HG02943 (cell line): ENCODE measurements around the gene DOCK3.
"Not testable (repeated sequence)": the region's sequence is repeated elsewhere in the genome, so short reads cannot be mapped to it uniquely, and the experiment has no call there.

Experiments used
- ATAC-seq: cut with Tn5 transposase; IDR thresholded peaks from one replicate; pipeline ENCODE4 v1.9.1; 2021; ENCODE audit warnings: mild to moderate bottlenecking, low read depth, moderate library complexity; ENCODE audit not compliant: unreplicated experiment

The DOCK3 gene

GRCh38 chr3:50873376-50874157, 198.8 kb downstream of the DOCK3 start:
- ATAC-seq: no peak

GRCh38 chr3:50874876-50875275, 200.1 kb downstream of the DOCK3 start:
- not testable (repeated sequence) for ATAC-seq

- no peak for ATAC-seq
These were observed 202.2 kb downstream of the DOCK3 start for GRCh38 chr3:50876947-50877346.

- ATAC-seq: not testable (repeated sequence)
These were observed 208.0 kb downstream of the DOCK3 start for GRCh38 chr3:50882733-50883132.

- no peak for ATAC-seq
These were observed 209.0 kb downstream of the DOCK3 start for GRCh38 chr3:50883755-50884154.

GRCh38 chr3:50885070-50885850, 210.5 kb downstream of the DOCK3 start:
- ATAC-seq: no peak

GRCh38 chr3:50890688-50891344, 216.1 kb downstream of the DOCK3 start:
- ATAC-seq: no peak

GRCh38 chr3:50901097-50901496, 226.4 kb downstream of the DOCK3 start:
- ATAC-seq: not testable (repeated sequence)

GRCh38 chr3:50912746-50913145, 238.0 kb downstream of the DOCK3 start:
- no peak for ATAC-seq

GRCh38 chr3:50913260-50913659, 238.5 kb downstream of the DOCK3 start:
- no peak for ATAC-seq

- not testable (repeated sequence) for ATAC-seq
These were observed 247.3 kb downstream of the DOCK3 start for GRCh38 chr3:50922071-50922470.

- ATAC-seq: no peak
These were observed 249.2 kb downstream of the DOCK3 start for GRCh38 chr3:50923955-50924354.

GRCh38 chr3:50924638-50925037, 249.9 kb downstream of the DOCK3 start:
- no peak for ATAC-seq

GRCh38 chr3:50926868-50927267, 252.1 kb downstream of the DOCK3 start:
- ATAC-seq: no peak

- no peak for ATAC-seq
These were observed 255.9 kb downstream of the DOCK3 start for GRCh38 chr3:50930371-50931208.

GRCh38 chr3:50932918-50933317, 258.2 kb downstream of the DOCK3 start:
- not testable (repeated sequence) for ATAC-seq

- ATAC-seq: no peak
These were observed 261.7 kb downstream of the DOCK3 start for GRCh38 chr3:50936389-50936788.

- no peak for ATAC-seq
These were observed 272.7 kb downstream of the DOCK3 start for GRCh38 chr3:50947419-50947818.

- no peak for ATAC-seq
These were observed 275.9 kb downstream of the DOCK3 start for GRCh38 chr3:50950591-50950990.

- no peak for ATAC-seq
These were observed 279.2 kb downstream of the DOCK3 start for GRCh38 chr3:50953825-50954414.
